ENCODE data around the gene FBLN7.
A peak's percentile ranks its signal among the peaks of the same experiment; 100 is the strongest.

FBLN7 gene

GRCh38 chr2:112199188-112199587 lies 61.0 kb downstream of the FBLN7 start:
- TF ChIP-seq ZBTB7A (IDR thresholded peaks at IDR 0.05; ENCODE audit: low read depth) (no peak), RAD21 (IDR thresholded peaks at IDR 0.05; ENCODE audit: low read depth) (no peak), FOXM1 (IDR thresholded peaks at IDR 0.05; ENCODE audit: borderline replicate concordance, low read depth) (no peak), EP300 (IDR thresholded peaks at IDR 0.05; ENCODE audit: borderline replicate concordance) (no peak), TAF1 (IDR thresholded peaks at IDR 0.05; ENCODE audit: low read depth) (no peak), CREB1 (IDR thresholded peaks at IDR 0.05; ENCODE audit: low read depth) (no peak), MAX (IDR thresholded peaks at IDR 0.05) (no peak), CEBPB (IDR thresholded peaks at IDR 0.05) (no peak), EGR1 (IDR thresholded peaks at IDR 0.05) (no peak), TEAD4 (IDR thresholded peaks at IDR 0.05) (no peak), USF1 (IDR thresholded peaks at IDR 0.05) (no peak), YY1 (IDR thresholded peaks at IDR 0.05; ENCODE audit: low read depth) (no peak)
- TF ChIP-seq, protein P1, sequence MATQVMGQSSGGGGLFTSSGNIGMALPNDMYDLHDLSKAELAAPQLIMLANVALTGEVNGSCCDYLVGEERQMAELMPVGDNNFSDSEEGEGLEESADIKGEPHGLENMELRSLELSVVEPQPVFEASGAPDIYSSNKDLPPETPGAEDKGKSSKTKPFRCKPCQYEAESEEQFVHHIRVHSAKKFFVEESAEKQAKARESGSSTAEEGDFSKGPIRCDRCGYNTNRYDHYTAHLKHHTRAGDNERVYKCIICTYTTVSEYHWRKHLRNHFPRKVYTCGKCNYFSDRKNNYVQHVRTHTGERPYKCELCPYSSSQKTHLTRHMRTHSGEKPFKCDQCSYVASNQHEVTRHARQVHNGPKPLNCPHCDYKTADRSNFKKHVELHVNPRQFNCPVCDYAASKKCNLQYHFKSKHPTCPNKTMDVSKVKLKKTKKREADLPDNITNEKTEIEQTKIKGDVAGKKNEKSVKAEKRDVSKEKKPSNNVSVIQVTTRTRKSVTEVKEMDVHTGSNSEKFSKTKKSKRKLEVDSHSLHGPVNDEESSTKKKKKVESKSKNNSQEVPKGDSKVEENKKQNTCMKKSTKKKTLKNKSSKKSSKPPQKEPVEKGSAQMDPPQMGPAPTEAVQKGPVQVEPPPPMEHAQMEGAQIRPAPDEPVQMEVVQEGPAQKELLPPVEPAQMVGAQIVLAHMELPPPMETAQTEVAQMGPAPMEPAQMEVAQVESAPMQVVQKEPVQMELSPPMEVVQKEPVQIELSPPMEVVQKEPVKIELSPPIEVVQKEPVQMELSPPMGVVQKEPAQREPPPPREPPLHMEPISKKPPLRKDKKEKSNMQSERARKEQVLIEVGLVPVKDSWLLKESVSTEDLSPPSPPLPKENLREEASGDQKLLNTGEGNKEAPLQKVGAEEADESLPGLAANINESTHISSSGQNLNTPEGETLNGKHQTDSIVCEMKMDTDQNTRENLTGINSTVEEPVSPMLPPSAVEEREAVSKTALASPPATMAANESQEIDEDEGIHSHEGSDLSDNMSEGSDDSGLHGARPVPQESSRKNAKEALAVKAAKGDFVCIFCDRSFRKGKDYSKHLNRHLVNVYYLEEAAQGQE (IDR thresholded peaks at IDR 0.05; ENCODE audit: low read depth): no peak

GRCh38 chr2:112201696-112202430 lies 63.7 kb downstream of the FBLN7 start:
- TF ChIP-seq MAX (IDR thresholded peaks at IDR 0.05) (no peak), NFIC (IDR thresholded peaks at IDR 0.05) (no peak), CEBPB (IDR thresholded peaks at IDR 0.05) (no peak), TEAD4 (IDR thresholded peaks at IDR 0.05) (no peak), EGR1 (IDR thresholded peaks at IDR 0.05) (no peak)
- TF ChIP-seq, protein P1 (IDR thresholded peaks at IDR 0.05; ENCODE audit: low read depth): no peak

DNA sequence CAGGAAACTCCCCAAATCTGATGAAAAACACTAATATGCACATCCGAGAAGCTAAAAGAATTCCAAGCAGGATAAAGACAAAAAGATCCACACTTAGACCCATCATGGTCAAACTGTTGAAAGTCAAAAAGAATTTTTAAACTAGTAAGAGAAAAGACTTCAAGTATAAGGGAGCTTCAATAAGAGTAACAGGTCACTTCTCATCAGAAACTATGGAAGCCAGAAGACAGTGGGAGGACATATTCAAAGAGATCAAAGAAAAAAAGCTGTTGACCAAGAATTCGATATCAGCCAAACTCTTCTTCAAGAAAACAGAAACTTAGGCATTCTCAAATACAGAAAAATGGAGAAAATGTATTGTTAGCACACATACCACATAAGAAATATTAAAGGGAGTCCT lies 66.2 kb downstream of the FBLN7 start:
- TF ChIP-seq TEAD4 (IDR thresholded peaks at IDR 0.05) (no peak), EP300 (IDR thresholded peaks at IDR 0.05; ENCODE audit: borderline replicate concordance) (no peak), USF1 (IDR thresholded peaks at IDR 0.05) (peak; percentile 44; the same call in 1 of the 2 replicates)

DNA sequence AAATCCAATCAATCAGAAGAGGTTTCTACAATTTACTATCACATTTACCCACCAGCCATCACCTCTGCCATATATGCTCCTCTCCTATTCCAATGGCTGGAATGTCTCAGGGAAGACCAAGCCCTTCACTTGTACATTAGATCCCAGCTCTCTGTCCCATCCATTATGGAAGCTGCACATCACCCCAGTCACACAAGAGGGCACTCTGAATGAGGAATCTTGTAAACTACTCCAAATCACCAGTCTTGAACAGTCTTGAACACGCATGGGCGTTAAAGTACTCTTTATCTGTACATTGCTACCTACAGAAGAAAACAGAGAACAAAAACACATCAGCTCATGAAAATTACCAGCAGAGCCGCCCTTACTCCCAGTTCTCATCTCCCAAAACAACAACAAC lies 78.0 kb downstream of the FBLN7 start:
- TF ChIP-seq FOXM1 (IDR thresholded peaks at IDR 0.05; ENCODE audit: borderline replicate concordance, low read depth) (no peak), MAX (IDR thresholded peaks at IDR 0.05) (no peak), TEAD4 (IDR thresholded peaks at IDR 0.05) (no peak), TCF12 (IDR thresholded peaks at IDR 0.05; ENCODE audit: low read depth) (no peak), RAD21 (IDR thresholded peaks at IDR 0.05; ENCODE audit: low read depth) (peak; percentile 27)

DNA sequence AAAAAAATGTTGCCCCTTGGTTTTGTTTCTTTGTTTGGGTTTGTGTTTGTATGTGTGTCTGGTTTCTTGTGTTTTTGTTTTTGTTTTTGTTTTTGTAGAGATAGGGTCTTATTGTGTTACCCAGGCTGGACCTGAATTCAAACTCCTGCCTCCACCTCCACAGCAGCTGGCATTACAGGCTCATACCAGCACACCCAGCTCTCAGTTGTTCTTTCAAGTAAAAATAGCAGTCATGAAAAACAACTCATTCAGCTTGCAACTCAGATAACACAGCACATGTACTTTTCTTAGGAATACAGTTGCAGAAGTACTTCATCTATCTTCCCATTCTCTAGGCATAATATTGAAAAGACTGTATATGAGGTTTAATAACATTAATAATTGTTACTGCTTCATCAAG lies 79.7 kb downstream of the FBLN7 start:
- TF ChIP-seq NFIC (IDR thresholded peaks at IDR 0.05) (no peak), CREB1 (IDR thresholded peaks at IDR 0.05; ENCODE audit: low read depth) (no peak), RAD21 (IDR thresholded peaks at IDR 0.05; ENCODE audit: low read depth) (no peak), EGR1 (IDR thresholded peaks at IDR 0.05) (no peak), USF1 (IDR thresholded peaks at IDR 0.05) (no peak), EP300 (IDR thresholded peaks at IDR 0.05; ENCODE audit: borderline replicate concordance) (no peak), CEBPB (IDR thresholded peaks at IDR 0.05) (no peak), TCF12 (IDR thresholded peaks at IDR 0.05; ENCODE audit: low read depth) (no peak), TAF1 (IDR thresholded peaks at IDR 0.05; ENCODE audit: low read depth) (no peak), ZBTB7A (IDR thresholded peaks at IDR 0.05; ENCODE audit: low read depth) (no peak), TEAD4 (IDR thresholded peaks at IDR 0.05) (no peak)
- TF ChIP-seq, protein P1 (IDR thresholded peaks at IDR 0.05; ENCODE audit: low read depth): no peak

Measured in Ishikawa (cell line).